ENCODE measurements around the gene PNMA5. TPM values are rescaled to one million over a fixed set of nuclear protein-coding genes. Genes with fewer than 3 reads are reported as not detected.

The PNMA5 gene
- total and polyA plus RNA-seq, 2 donors (not counting 3 experiments of a cell fraction or from before 2014, with no cell fraction given), result not detected

DNA sequence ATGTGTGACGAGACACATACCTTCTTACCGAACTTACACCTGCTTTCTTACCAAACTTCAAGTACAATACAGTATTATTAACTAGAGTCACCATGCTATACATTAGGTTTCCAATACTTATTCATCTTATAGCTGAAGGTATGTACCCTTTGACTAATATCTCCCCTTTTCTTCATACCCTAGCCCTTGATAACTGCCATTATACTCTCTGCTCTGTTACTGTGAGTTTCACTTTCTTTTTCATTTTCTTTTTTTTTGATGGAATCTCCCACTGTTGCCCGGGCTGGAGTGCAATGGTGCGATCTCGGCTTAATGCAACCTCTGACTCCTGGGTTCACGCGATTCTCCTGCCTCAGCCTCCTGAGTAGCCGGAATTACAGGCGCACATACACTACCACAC, 3.4 kb upstream of the PNMA5 start:
- no peaks in the 10 kb centered on the region for H3K9me3 ChIP-seq (replicated peaks; ENCODE audit: control insufficient read depth, insufficient read depth, low read length)
- no peaks in the 10 kb centered on the region for H3K79me2 ChIP-seq (ENCODE audit: control insufficient read depth, insufficient read depth, low read length)
- no peaks in the 10 kb centered on the region for H3K36me3 ChIP-seq (ENCODE audit: control insufficient read depth in 2 of 2, extremely low read depth in 1 of 2, insufficient read depth in 2 of 2, low read length in 2 of 2)
- no TSS peak for BruUV-seq (replicated peaks)
- POLR2A ChIA-PET, result no interaction called here
- H3K4me3 ChIP-seq (replicated peaks in 1 of 3; ENCODE audit: insufficient read depth in 1 of 3, low read depth in 1 of 3, low read length in 3 of 3), result no peak overlapping the region
- no peak overlapping the region for H3K4me2 ChIP-seq (ENCODE audit: insufficient read depth, low read length)
- H4K20me1 ChIP-seq (replicated peaks; ENCODE audit: control insufficient read depth, extremely low read depth, insufficient read depth, low read length), result no peaks in the 10 kb centered on the region
- no peaks in the 10 kb centered on the region for H3K27me3 ChIP-seq (ENCODE audit: control insufficient read depth in 2 of 2, insufficient read depth in 2 of 2, low read length in 2 of 2)
- H2AFZ ChIP-seq (ENCODE audit: low read depth, low read length), result no peak overlapping the region
- H3K27ac ChIP-seq (ENCODE audit: insufficient read depth, low read depth, low read length), result no peak overlapping the region
- no peaks in the 10 kb centered on the region for H3K9me1 ChIP-seq (replicated peaks; ENCODE audit: control insufficient read depth, extremely low read depth, insufficient read depth, low read length)
- H3K4me1 ChIP-seq (ENCODE audit: control insufficient read depth, extremely low read depth, insufficient read depth, low read length), result no peaks in the 10 kb centered on the region
- H3K9ac ChIP-seq (replicated peaks; ENCODE audit: extremely low read depth, insufficient read depth, low read length), result no peak overlapping the region
- intact Hi-C loops (cut with micrococcal nuclease) (no loop called here), dilution Hi-C loops (cut with MboI; ENCODE audit: extremely low pct_ligation_motif_present, low sequenced_read_pairs) (no loop called here)
- DNase-seq (ENCODE audit: low read depth, low spot score) (no peak), FAIRE-seq (no peak)
- CTCF ChIA-PET, result no interaction called here
- no peak for TF ChIP-seq GATA2 (IDR thresholded peaks at IDR 0.05; ENCODE audit: insufficient read depth, insufficient read length, low read depth, low read length)

DNA sequence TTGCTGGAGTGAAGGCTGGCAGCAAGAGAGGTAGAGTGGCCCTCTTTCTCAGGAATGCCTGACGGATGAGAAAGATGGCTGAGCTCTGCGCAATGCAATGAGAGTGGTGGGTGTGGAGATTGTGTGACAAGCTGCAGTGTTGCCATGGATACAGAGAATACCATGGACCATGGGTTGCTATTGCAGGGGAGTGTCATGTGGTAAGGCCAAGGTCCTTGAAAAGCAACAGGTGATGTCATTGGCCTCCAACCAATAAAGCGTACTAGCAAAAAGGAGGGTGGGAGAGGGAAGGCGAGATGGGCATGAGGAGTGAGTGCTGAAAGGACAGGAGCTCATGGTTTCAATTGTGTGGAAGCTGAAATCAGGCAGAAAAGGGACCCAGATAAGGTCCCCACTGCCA, 1.8 kb downstream of the PNMA5 start:
- H3K27ac ChIP-seq (ENCODE audit: insufficient read depth, low read depth, low read length), result no peak overlapping the region
- DNase-seq (ENCODE audit: low read depth, low spot score), result no peak
- no peaks in the 10 kb centered on the region for H3K9me3 ChIP-seq (replicated peaks; ENCODE audit: control insufficient read depth, insufficient read depth, low read length)
- BruUV-seq (replicated peaks), result no TSS peak
- no peaks in the 10 kb centered on the region for H3K4me1 ChIP-seq (ENCODE audit: control insufficient read depth, extremely low read depth, insufficient read depth, low read length)
- FAIRE-seq, result no peak
- no peak overlapping the region for H3K4me2 ChIP-seq (ENCODE audit: insufficient read depth, low read length)
- no peak overlapping the region for H3K4me3 ChIP-seq (replicated peaks in 1 of 3; ENCODE audit: insufficient read depth in 1 of 3, low read depth in 1 of 3, low read length in 3 of 3)
- CTCF ChIA-PET, result no interaction called here
- H3K79me2 ChIP-seq (ENCODE audit: control insufficient read depth, insufficient read depth, low read length), result no peaks in the 10 kb centered on the region
- no peaks in the 10 kb centered on the region for H3K36me3 ChIP-seq (ENCODE audit: control insufficient read depth in 2 of 2, extremely low read depth in 1 of 2, insufficient read depth in 2 of 2, low read length in 2 of 2)
- intact Hi-C loops (cut with micrococcal nuclease) (no loop called here), dilution Hi-C loops (cut with MboI; ENCODE audit: extremely low pct_ligation_motif_present, low sequenced_read_pairs) (no loop called here)
- POLR2A ChIA-PET, result no interaction called here
- H3K27me3 ChIP-seq (ENCODE audit: control insufficient read depth in 2 of 2, insufficient read depth in 2 of 2, low read length in 2 of 2), result no peaks in the 10 kb centered on the region
- no peaks in the 10 kb centered on the region for H4K20me1 ChIP-seq (replicated peaks; ENCODE audit: control insufficient read depth, extremely low read depth, insufficient read depth, low read length)
- H3K9me1 ChIP-seq (replicated peaks; ENCODE audit: control insufficient read depth, extremely low read depth, insufficient read depth, low read length), result no peaks in the 10 kb centered on the region
- no peak overlapping the region for H3K9ac ChIP-seq (replicated peaks; ENCODE audit: extremely low read depth, insufficient read depth, low read length)
- no peak for TF ChIP-seq MAX (IDR thresholded peaks at IDR 0.05; ENCODE audit: insufficient read depth, insufficient read length)
- TF ChIP-seq EZH2 (IDR thresholded peaks at IDR 0.05; ENCODE audit: borderline replicate concordance, low read depth, low read length, severe bottlenecking), result no peak
- TF ChIP-seq GATA2 (IDR thresholded peaks at IDR 0.05; ENCODE audit: insufficient read depth, insufficient read length, low read depth, low read length), result no peak
- no peak overlapping the region for H2AFZ ChIP-seq (ENCODE audit: low read depth, low read length)

Data from endothelial cell of umbilical vein (primary cell).